NCI-H1436 (cell line): ENCODE data around the gene BUB1.
"Not testable (repeated sequence)": the region's sequence is repeated elsewhere in the genome, so short reads cannot be mapped to it uniquely, and the experiment has no call there.

Experiments used
- DNase-seq: peaks from one replicate; lab custom pipeline; 2025; lab: John Stamatoyannopoulos, UW

The BUB1 gene

DNA sequence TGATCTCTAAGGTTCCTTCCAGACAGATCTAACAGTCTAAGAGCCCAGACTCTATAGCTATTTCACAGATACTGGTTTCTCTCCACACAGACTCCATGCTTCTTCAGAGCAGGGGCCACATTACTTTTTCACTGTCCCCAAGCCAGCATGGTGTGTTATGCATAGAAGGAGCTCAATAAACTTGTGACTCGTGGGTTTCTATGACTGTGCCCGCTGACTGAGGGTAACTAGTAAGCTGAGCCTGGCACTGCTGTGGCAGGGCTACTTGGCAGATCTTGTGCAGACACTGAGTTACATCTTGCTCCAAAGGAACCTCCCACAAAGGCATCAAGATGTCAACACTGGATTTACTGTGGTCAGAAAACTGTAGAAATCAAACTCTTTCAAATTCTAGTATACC lies 85.9 kb downstream of the BUB1 start:
- DNase-seq = not testable (repeated sequence)

DNA sequence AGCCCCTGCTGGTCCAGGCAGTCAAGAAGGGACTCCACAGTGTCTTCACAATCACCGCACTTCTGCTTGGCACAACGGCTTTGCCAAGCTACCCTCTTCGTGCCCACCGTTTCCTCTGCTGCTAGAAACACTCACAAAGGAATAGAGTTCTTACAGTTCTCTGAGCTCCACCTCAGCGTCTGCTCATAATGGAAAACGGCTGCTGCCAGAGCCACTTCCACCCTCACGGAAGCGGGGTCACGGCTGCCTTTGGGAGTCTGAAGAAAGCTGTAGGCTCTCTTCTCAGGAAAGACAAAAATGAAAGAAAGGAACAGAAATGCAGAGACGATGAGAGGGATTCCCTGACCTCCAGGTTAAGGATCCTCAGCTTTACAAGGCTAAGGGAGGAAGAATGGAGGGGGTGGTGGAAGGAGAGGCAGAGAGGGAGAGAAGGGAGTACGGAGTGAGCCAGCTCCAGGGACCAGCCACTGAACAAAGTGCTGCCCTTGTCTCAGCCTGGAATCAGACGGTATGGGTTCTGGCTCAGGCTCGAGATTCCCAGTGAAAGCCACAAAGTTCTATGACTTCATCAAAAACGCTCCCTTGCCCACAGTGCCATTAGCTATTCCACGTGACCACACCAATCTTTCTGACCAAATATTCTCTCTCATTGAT lies 88.1 kb downstream of the BUB1 start:
- not testable (repeated sequence) for DNase-seq

DNA sequence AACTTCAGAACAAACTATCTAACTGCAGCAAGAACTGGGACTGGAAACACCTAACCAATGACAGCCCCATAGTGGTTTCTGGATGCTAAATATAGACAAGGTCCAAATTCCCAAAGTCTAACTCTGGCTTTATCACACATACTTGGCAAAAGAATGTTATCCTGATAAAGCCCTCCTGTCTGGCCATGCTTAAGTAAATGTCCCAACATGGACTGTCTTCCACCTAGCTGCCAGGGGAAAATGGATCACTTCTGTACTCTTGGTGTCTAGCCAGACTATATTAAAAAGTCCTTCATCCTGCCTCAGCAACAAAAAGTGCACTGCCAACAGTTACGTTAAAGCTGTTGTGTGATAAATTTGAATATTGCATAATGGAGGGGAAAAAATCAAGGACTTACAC lies 89.3 kb downstream of the BUB1 start:
- DNase-seq = not testable (repeated sequence)
